Measurements from ENCODE around the gene OLFM2. TPM values are rescaled to one million over a fixed set of nuclear protein-coding genes. Genes with fewer than 3 reads are reported as not detected.

Gene OLFM2
- total RNA-seq, 1 donor from 2014 or later, result not detected

DNA sequence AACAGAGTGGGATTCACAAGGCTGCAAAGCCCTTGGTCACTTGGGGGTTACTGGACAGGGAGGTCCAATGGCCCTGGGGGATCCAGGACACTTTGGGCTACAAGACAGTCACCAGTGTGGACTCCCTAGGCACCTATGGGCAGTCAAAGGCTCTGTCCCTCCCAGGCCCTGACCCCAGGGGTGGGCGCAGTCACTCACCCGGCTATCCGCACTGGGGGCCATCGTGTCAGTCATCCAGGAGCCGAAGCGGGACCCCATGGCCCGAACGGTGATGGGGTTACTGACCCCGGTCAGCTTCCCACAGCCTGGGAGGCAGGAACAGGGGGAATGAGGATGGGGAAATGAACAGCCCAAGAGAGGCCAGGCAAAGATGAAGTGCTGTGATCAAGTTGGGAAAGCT, 79.7 kb downstream of the OLFM2 start:
- peaks cover 15% of the 10 kb centered on the region for H3K4me1 Mint-ChIP-seq
- intact Hi-C loops (cut with micrococcal nuclease), result no loop called here
- TF ChIP-seq, protein P1, sequence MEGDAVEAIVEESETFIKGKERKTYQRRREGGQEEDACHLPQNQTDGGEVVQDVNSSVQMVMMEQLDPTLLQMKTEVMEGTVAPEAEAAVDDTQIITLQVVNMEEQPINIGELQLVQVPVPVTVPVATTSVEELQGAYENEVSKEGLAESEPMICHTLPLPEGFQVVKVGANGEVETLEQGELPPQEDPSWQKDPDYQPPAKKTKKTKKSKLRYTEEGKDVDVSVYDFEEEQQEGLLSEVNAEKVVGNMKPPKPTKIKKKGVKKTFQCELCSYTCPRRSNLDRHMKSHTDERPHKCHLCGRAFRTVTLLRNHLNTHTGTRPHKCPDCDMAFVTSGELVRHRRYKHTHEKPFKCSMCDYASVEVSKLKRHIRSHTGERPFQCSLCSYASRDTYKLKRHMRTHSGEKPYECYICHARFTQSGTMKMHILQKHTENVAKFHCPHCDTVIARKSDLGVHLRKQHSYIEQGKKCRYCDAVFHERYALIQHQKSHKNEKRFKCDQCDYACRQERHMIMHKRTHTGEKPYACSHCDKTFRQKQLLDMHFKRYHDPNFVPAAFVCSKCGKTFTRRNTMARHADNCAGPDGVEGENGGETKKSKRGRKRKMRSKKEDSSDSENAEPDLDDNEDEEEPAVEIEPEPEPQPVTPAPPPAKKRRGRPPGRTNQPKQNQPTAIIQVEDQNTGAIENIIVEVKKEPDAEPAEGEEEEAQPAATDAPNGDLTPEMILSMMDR (IDR thresholded peaks at IDR 0.05), result no peak
- no peaks in the 10 kb centered on the region for H3K9me3 Mint-ChIP-seq
- DNase-seq (no peak), ATAC-seq (ENCODE audit: low read depth) (no peak)
- H3K4me3 Mint-ChIP-seq, result no peak overlapping the region
- ChIA-PET POLR2A (no interaction called here), CTCF (no interaction called here)
- no peaks in the 10 kb centered on the region for H3K27me3 Mint-ChIP-seq
- H3K27ac Mint-ChIP-seq, result no peak overlapping the region
- H3K36me3 Mint-ChIP-seq (ENCODE audit: low read depth), result peaks cover 2% of the 10 kb centered on the region

DNA sequence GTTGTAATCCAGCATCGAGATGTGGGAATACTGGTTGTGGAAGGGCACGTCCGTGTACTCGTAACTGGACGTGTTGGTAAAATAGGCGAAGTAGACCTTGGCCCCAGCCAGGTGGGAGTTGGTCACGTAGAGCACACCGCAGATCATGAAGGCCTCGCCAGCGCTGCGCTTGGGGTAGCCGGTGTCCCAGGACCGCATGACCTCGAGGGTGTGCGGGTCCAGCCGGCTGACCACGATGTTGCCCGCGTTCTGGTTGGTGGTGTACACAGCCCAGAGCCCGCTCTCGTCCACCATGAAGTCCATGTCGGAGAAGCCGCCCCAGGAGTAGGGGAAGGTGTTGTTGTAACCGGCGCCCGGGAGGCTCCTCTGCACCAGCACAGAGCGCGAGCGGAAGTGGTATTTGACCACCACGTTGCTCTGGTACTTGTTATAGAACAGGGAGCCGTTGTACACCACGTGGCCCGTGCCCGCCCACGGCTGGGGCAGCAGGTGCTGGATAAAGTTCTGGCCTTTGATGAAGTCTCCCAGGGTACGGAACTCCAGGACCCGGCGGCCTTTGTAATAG, 82.0 kb downstream of the OLFM2 start:
- DNase-seq (no peak), ATAC-seq (ENCODE audit: low read depth) (no peak)
- Mint-ChIP-seq H3K9me3 (no peaks in the 10 kb centered on the region), H3K4me1 (peaks cover 15% of the 10 kb centered on the region), H3K36me3 (ENCODE audit: low read depth) (peaks cover 7% of the 10 kb centered on the region), H3K4me3 (no peak overlapping the region), H3K27me3 (no peaks in the 10 kb centered on the region), H3K27ac (no peak overlapping the region)
- TF ChIP-seq, protein P1 (IDR thresholded peaks at IDR 0.05), result no peak
- ChIA-PET CTCF (no interaction called here), POLR2A (no interaction called here)
- intact Hi-C loops (cut with micrococcal nuclease), result no loop called here

DNA sequence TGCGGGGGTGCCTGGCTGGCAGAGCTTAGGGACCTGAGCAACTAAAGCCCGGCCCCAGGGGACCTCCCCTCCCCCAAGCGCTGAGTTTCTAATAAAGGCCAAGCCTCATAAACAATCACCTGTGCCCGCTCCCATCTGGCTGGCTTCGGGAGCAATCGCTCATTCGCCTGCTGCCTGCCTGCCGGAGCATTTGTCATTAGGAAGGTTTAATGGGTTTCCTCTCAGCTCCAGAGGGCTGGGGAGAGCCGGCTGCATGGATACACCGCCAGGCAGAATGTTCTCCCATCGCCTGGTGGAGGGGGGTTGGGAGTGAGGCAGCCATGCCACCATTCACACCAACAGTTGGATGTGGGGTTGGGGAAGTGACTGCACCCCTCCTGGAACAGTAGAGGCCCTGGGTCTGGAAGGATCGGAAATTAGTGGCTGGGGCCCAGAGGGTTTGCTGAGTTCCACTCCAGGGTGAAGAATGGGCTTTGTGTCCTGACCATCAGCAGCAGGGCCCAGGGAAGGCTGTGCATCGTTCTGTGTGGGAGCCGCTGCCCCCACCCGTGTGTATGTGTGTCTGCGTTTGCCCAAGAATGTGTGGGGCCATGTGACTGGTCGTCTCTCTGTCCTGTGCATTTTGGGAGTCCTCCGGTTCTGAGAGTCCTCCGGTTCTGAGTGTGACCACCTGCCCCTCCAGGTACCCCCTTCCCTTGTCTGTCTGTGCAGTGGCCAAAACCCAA, 85.9 kb downstream of the OLFM2 start:
- Mint-ChIP-seq H3K9me3 (no peaks in the 10 kb centered on the region), H3K27me3 (no peaks in the 10 kb centered on the region), H3K27ac (no peak overlapping the region), H3K4me3 (no peak overlapping the region), H3K36me3 (ENCODE audit: low read depth) (peaks cover 34% of the 10 kb centered on the region), H3K4me1 (no peaks in the 10 kb centered on the region)
- ATAC-seq (ENCODE audit: low read depth) (no peak), DNase-seq (no peak)
- TF ChIP-seq, protein P1 (IDR thresholded peaks at IDR 0.05), result no peak
- CTCF ChIA-PET, result no interaction called here
- intact Hi-C loops (cut with micrococcal nuclease), result no loop called here
- POLR2A ChIA-PET, result no interaction called here

DNA sequence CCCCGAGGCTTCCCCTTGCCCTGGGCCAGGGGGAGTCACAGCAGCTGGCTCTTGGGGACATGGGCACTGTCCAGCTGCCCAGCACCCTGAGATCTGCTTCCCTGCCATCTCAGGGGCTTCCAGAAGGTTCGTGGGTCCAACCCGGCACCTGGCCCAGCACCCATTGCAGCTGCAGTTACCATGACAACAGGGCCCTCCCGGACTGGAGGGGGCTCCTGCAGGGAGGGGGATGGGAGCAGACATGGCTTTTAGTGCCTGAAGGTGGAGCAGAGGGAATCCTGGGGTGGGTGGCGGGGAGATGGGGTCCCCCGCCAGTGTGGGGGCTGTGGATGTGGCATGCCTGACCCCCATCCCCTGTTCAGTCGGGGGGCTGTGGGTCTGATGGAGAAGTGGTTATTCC, 86.5 kb downstream of the OLFM2 start:
- POLR2A ChIA-PET, result interaction anchor here (0.6 kb wide), 1 partner anchor 483 kb away, joined by 10 read pairs; no protein-coding TSS in a partner anchor
- Mint-ChIP-seq H3K27me3 (no peaks in the 10 kb centered on the region), H3K36me3 (ENCODE audit: low read depth) (peaks cover 40% of the 10 kb centered on the region), H3K4me1 (no peaks in the 10 kb centered on the region), H3K9me3 (no peaks in the 10 kb centered on the region), H3K4me3 (no peak overlapping the region), H3K27ac (no peak overlapping the region)
- DNase-seq (no peak), ATAC-seq (ENCODE audit: low read depth) (no peak)
- intact Hi-C loops (cut with micrococcal nuclease), result no loop called here
- TF ChIP-seq, protein P1 (IDR thresholded peaks at IDR 0.05), result no peak
- CTCF ChIA-PET, result no interaction called here

DNA sequence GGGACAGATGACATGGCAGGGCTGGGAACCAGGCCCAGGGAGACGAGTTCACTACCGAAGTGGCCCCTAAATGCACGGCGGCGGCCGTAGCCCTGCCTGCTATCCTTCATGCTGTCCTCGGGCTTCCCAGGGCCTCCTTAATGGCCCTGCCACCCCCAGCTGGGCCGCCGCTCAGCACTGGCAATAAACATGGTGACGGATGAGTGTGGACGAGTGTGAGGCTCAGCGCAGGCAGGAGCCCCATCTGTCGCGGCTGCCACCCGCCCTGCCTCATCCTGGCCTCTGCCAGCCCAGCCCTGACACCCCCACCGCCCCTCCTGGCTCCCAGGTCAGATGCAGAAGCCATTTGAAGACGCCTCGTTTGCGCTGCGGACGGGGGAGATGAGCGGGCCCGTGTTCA, 87.6 kb downstream of the OLFM2 start:
- no peak for ATAC-seq (ENCODE audit: low read depth)
- CTCF ChIA-PET, result no interaction called here
- intact Hi-C loops (cut with micrococcal nuclease), result no loop called here
- H3K27me3 Mint-ChIP-seq, result no peaks in the 10 kb centered on the region
- POLR2A ChIA-PET, result no interaction called here
- H3K27ac Mint-ChIP-seq, result no peak overlapping the region
- no peaks in the 10 kb centered on the region for H3K4me1 Mint-ChIP-seq
- TF ChIP-seq, protein P1 (IDR thresholded peaks at IDR 0.05), result no peak
- peaks cover 50% of the 10 kb centered on the region for H3K36me3 Mint-ChIP-seq (ENCODE audit: low read depth)
- H3K9me3 Mint-ChIP-seq, result no peaks in the 10 kb centered on the region
- H3K4me3 Mint-ChIP-seq, result no peak overlapping the region
- no peak for DNase-seq

Measured in activated B cell treated with CpG ODN at 0.5 μM for 24 hours (primary cell).